ENCODE results near the gene SLC7A6.

Gene SLC7A6

GRCh38 chr16:68264128-68265077, at the start of gene SLC7A6:
Gene SLC7A6, plus strand, starts transcription at chr16:68264526. Its CDS starts 10,201 bp downstream, at chr16:68274727.
- peak; percentile 64 to 70 for DNase-seq (ENCODE audit: low read depth in 2 of 2, low spot score in 1 of 2)

- no peak for DNase-seq (ENCODE audit: low read depth in 2 of 2, low spot score in 1 of 2)
Observed at GRCh38 chr16:68214726-68215125, 49.6 kb upstream of the SLC7A6 start.

- DNase-seq (ENCODE audit: low read depth in 2 of 2, low spot score in 1 of 2) = no peak
Observed at GRCh38 chr16:68215302-68215701, 49.0 kb upstream of the SLC7A6 start.

- DNase-seq (ENCODE audit: low read depth in 2 of 2, low spot score in 1 of 2) = no peak
Observed at GRCh38 chr16:68216240-68216639, 48.1 kb upstream of the SLC7A6 start.

GRCh38 chr16:68217506-68217905, 46.8 kb upstream of the SLC7A6 start:
- DNase-seq (ENCODE audit: low read depth in 2 of 2, low spot score in 1 of 2) = no peak

- DNase-seq (ENCODE audit: low read depth in 2 of 2, low spot score in 1 of 2) = no peak
Observed at GRCh38 chr16:68219725-68220351, 44.5 kb upstream of the SLC7A6 start.

- no peak for DNase-seq (ENCODE audit: low read depth in 2 of 2, low spot score in 1 of 2)
Observed at GRCh38 chr16:68223072-68223471, 41.3 kb upstream of the SLC7A6 start.

GRCh38 chr16:68226116-68226515, 38.2 kb upstream of the SLC7A6 start:
- DNase-seq (ENCODE audit: low read depth in 2 of 2, low spot score in 1 of 2) = no peak

GRCh38 chr16:68227183-68227793, 37.0 kb upstream of the SLC7A6 start:
- DNase-seq (ENCODE audit: low read depth in 2 of 2, low spot score in 1 of 2) = no peak

GRCh38 chr16:68227850-68228553, 36.3 kb upstream of the SLC7A6 start:
- no peak for DNase-seq (ENCODE audit: low read depth in 2 of 2, low spot score in 1 of 2)

- DNase-seq (ENCODE audit: low read depth in 2 of 2, low spot score in 1 of 2) = no peak
Observed at GRCh38 chr16:68228652-68229051, 35.7 kb upstream of the SLC7A6 start.

GRCh38 chr16:68229431-68230175, 34.7 kb upstream of the SLC7A6 start:
- no peak for DNase-seq (ENCODE audit: low read depth in 2 of 2, low spot score in 1 of 2)

- DNase-seq (ENCODE audit: low read depth in 2 of 2, low spot score in 1 of 2) = no peak
Observed at GRCh38 chr16:68230176-68230571, 34.2 kb upstream of the SLC7A6 start.

GRCh38 chr16:68230956-68231355, 33.4 kb upstream of the SLC7A6 start:
- DNase-seq (ENCODE audit: low read depth in 2 of 2, low spot score in 1 of 2) = no peak

GRCh38 chr16:68231384-68232136, 32.8 kb upstream of the SLC7A6 start:
- no peak for DNase-seq (ENCODE audit: low read depth in 2 of 2, low spot score in 1 of 2)

GRCh38 chr16:68232335-68232734, 32.0 kb upstream of the SLC7A6 start:
- no peak for DNase-seq (ENCODE audit: low read depth in 2 of 2, low spot score in 1 of 2)

- DNase-seq (ENCODE audit: low read depth in 2 of 2, low spot score in 1 of 2) = no peak
Observed at GRCh38 chr16:68233085-68233834, 31.1 kb upstream of the SLC7A6 start.

- DNase-seq (ENCODE audit: low read depth in 2 of 2, low spot score in 1 of 2) = no peak
Observed at GRCh38 chr16:68233835-68234187, 30.5 kb upstream of the SLC7A6 start.
